Glutamatergic neuron (in vitro differentiated cells): ENCODE measurements around the gene CRYZL1. TPM values are rescaled to one million over a fixed set of nuclear protein-coding genes. Genes with fewer than 3 reads are reported as not detected.

Experiments used
- DNase-seq: peaks from one replicate; pipeline ENCODE4 v3.0.0; 2022
- H3K27ac Mint-ChIP-seq: one replicate; pipeline ENCODE4 v1.8.0; 2020; ENCODE audit warnings: mild to moderate bottlenecking, mixed read lengths, inconsistent platforms; ENCODE audit not compliant: unreplicated experiment
- H3K27me3 Mint-ChIP-seq: one replicate; pipeline ENCODE4 v1.8.0; 2020; ENCODE audit warnings: mild to moderate bottlenecking, moderate library complexity, mixed read lengths, inconsistent platforms; ENCODE audit not compliant: unreplicated experiment
- H3K36me3 Mint-ChIP-seq: one replicate; pipeline ENCODE4 v1.8.0; 2020; ENCODE audit warnings: mild to moderate bottlenecking, mixed read lengths, inconsistent platforms; ENCODE audit not compliant: unreplicated experiment
- H3K4me1 Mint-ChIP-seq: one replicate; pipeline ENCODE4 v1.8.0; 2020; ENCODE audit warnings: mild to moderate bottlenecking, low read depth, mixed read lengths, inconsistent platforms; ENCODE audit not compliant: unreplicated experiment
- H3K4me3 Mint-ChIP-seq: one replicate; pipeline ENCODE4 v1.8.0; 2020; ENCODE audit warnings: mild to moderate bottlenecking, mixed read lengths, inconsistent platforms; ENCODE audit not compliant: unreplicated experiment
- H3K9me3 Mint-ChIP-seq: one replicate; pipeline ENCODE4 v1.8.0; 2020; ENCODE audit warnings: mild to moderate bottlenecking, moderate library complexity, mixed read lengths, inconsistent platforms; ENCODE audit not compliant: unreplicated experiment
- total RNA-seq: library from RNA; stranded (reverse); fragmentation: NEBNext Ultra II Directional; extraction: Animal tissue kit (Norgen Biotek cat#: 25700); gene quantifications from one replicate; pipeline ENCODE4 v1.2.1, GENCODE V29; 2021; ENCODE audit not compliant: unreplicated experiment
- TF ChIP-seq, protein P1 (sequence below): fragments of 200-600 bp; sonication (generic); IDR thresholded peaks from one replicate; pipeline ENCODE4 v1.5.0; 2021; ENCODE audit not compliant: partially characterized antibody, unreplicated experiment

CRYZL1 gene
- total RNA-seq, 1 donor from 2014 or later: 50.3 TPM

DNA sequence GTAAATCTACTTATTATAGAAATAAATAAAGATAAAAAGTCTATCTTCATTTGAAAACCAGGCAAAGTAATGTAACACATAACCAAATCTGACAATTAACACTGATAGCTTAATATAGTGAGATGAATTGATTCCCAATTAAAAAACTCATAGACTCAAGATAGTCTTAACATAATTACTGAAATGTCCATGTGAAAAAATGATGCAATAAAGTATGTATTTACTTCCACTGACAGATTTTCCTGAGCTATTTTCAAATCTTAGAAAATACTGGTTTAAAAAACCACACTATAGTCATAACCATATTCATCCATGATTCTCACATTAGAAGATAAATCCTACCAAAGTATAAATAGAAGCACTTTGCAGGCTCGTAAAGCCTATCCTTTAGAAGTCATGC is 43.5 kb downstream of the CRYZL1 start:
- no peaks in the 10 kb centered on the region for H3K27me3 Mint-ChIP-seq
- TF ChIP-seq, protein P1, sequence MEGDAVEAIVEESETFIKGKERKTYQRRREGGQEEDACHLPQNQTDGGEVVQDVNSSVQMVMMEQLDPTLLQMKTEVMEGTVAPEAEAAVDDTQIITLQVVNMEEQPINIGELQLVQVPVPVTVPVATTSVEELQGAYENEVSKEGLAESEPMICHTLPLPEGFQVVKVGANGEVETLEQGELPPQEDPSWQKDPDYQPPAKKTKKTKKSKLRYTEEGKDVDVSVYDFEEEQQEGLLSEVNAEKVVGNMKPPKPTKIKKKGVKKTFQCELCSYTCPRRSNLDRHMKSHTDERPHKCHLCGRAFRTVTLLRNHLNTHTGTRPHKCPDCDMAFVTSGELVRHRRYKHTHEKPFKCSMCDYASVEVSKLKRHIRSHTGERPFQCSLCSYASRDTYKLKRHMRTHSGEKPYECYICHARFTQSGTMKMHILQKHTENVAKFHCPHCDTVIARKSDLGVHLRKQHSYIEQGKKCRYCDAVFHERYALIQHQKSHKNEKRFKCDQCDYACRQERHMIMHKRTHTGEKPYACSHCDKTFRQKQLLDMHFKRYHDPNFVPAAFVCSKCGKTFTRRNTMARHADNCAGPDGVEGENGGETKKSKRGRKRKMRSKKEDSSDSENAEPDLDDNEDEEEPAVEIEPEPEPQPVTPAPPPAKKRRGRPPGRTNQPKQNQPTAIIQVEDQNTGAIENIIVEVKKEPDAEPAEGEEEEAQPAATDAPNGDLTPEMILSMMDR: no peak
- H3K27ac Mint-ChIP-seq: no peak overlapping the region
- no peak for DNase-seq
- no peaks in the 10 kb centered on the region for H3K36me3 Mint-ChIP-seq
- no peaks in the 10 kb centered on the region for H3K4me1 Mint-ChIP-seq
- no peak overlapping the region for H3K4me3 Mint-ChIP-seq
- no peaks in the 10 kb centered on the region for H3K9me3 Mint-ChIP-seq

GRCh38 chr21:33588485-33589335 is 52.8 kb downstream of the CRYZL1 start, which contains the start of gene DONSON:
Gene DONSON (minus strand): TSS chr21:33588684. CDS start chr21:33588641, 43 bp downstream.
- Mint-ChIP-seq H3K4me3 (peak within 1 kb of the TSS; percentile 94), H3K4me1 (peaks cover 2% of the 10 kb centered on the region), H3K9me3 (no peaks in the 10 kb centered on the region), H3K27ac (peak within 1 kb of the TSS; percentile 43), H3K36me3 (no peaks in the 10 kb centered on the region), H3K27me3 (no peaks in the 10 kb centered on the region)
- TF ChIP-seq, protein P1: no peak
- DNase-seq: peak; percentile 94

- TF ChIP-seq, protein P1: no peak
- Mint-ChIP-seq H3K27ac (no peak overlapping the region), H3K27me3 (no peaks in the 10 kb centered on the region), H3K9me3 (no peaks in the 10 kb centered on the region), H3K36me3 (no peaks in the 10 kb centered on the region), H3K4me3 (peak overlapping the region; percentile 85), H3K4me1 (peaks cover 2% of the 10 kb centered on the region)
- no peak for DNase-seq
Measured at GRCh38 chr21:33587792-33588484, 53.6 kb downstream of the CRYZL1 start.

DNA sequence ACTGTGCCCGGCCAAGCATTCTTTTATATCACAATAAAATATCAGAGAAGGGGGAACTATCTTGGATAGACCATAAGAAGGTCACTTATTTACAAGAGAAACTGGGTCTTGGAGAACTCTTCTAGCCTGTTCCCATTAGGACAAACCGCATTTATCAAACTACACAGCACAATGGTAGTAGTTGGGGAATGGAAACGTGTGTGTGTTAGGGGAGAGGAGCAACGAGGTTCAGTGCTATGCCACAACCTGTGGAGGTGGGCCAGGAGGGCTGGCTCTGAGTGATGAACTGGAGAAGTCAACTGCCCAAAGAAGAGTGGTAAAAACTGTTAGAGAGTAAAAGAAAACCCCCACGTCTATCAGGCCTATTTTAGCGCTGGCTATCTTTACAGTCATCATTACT is 54.6 kb downstream of the CRYZL1 start:
- no peak overlapping the region for H3K27ac Mint-ChIP-seq
- H3K4me3 Mint-ChIP-seq: no peak overlapping the region
- no peak for DNase-seq
- H3K9me3 Mint-ChIP-seq: no peaks in the 10 kb centered on the region
- TF ChIP-seq, protein P1: no peak
- no peaks in the 10 kb centered on the region for H3K36me3 Mint-ChIP-seq
- H3K27me3 Mint-ChIP-seq: no peaks in the 10 kb centered on the region
- H3K4me1 Mint-ChIP-seq: peaks cover 2% of the 10 kb centered on the region

GRCh38 chr21:33584455-33584854 is 57.1 kb downstream of the CRYZL1 start:
- no peak for DNase-seq
- H3K9me3 Mint-ChIP-seq: no peaks in the 10 kb centered on the region
- no peak overlapping the region for H3K27ac Mint-ChIP-seq
- no peak overlapping the region for H3K4me3 Mint-ChIP-seq
- no peaks in the 10 kb centered on the region for H3K27me3 Mint-ChIP-seq
- peaks cover 2% of the 10 kb centered on the region for H3K4me1 Mint-ChIP-seq
- no peaks in the 10 kb centered on the region for H3K36me3 Mint-ChIP-seq
- TF ChIP-seq, protein P1: no peak
